ENCODE results near the gene BBIP1.

DNA sequence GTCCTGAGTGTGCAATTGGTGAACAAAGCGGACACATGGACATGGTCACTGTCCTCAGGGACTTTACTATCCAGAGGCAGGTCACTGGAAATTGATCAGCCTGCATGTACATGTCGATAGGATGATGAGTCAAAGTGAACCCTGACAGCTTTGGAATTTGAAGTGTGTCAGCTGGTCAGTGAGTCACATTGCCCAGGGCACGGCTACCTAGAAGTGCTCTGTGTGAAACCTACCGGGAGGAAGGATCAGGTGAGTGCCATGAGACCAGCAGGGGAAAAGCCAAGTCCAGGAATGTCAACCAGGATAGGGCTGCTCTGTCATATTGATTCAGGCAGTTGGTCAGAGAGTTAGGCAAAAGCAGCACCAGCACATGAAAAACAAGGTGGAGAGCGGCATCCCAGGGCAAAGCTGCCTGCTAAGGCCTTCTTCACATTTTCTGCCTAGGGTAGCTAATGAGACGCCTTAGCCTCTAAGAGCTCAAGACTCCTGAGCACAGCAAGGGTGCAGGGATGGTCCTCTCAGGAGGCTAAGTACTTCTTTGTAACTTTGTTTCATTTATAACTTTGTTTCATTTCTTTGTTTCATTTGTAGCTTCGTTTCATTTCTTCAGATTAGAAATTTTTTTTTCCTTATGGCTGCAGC lies 66.6 kb downstream of the BBIP1 start:
- TF ChIP-seq, protein P1, sequence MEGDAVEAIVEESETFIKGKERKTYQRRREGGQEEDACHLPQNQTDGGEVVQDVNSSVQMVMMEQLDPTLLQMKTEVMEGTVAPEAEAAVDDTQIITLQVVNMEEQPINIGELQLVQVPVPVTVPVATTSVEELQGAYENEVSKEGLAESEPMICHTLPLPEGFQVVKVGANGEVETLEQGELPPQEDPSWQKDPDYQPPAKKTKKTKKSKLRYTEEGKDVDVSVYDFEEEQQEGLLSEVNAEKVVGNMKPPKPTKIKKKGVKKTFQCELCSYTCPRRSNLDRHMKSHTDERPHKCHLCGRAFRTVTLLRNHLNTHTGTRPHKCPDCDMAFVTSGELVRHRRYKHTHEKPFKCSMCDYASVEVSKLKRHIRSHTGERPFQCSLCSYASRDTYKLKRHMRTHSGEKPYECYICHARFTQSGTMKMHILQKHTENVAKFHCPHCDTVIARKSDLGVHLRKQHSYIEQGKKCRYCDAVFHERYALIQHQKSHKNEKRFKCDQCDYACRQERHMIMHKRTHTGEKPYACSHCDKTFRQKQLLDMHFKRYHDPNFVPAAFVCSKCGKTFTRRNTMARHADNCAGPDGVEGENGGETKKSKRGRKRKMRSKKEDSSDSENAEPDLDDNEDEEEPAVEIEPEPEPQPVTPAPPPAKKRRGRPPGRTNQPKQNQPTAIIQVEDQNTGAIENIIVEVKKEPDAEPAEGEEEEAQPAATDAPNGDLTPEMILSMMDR (conservative IDR thresholded peaks at IDR 0.05; ENCODE audit: low read length) = no peak
- no peak for TF ChIP-seq EZH2phosphoT487 (IDR thresholded peaks at IDR 0.05; ENCODE audit: borderline replicate concordance, low read depth, low read length)
